K562 (cell line): ENCODE measurements around the gene FAM89B. TPM values are rescaled to one million over a fixed set of nuclear protein-coding genes. Genes with fewer than 3 reads are reported as not detected.

Source experiments
- BACH1 ChIP-seq: fragments of 200-800 bp; sonication (Bioruptor generic); IDR thresholded peaks from 2 replicates; pipeline ENCODE4 v1.6.1; 2016; ENCODE audit warnings: missing genetic modification characterization, missing compliant biosample characterization
- BDP1 ChIP-seq: IDR thresholded peaks from 3 replicates; pipeline ENCODE4 v1.6.1; 2011; ENCODE audit not compliant: insufficient read length, insufficient read depth
- CHCHD3 ChIP-seq: fragments of 250-450 bp; sonication (Bioruptor Pico); IDR thresholded peaks from 2 replicates; pipeline ENCODE4 v2.1.2; 2022; ENCODE audit warnings: mild to moderate bottlenecking
- ERF ChIP-seq: fragments of 450-650 bp; formaldehyde crosslinking; IDR thresholded peaks from 2 replicates; pipeline ENCODE4 v1.4.0; 2020; ENCODE audit warnings: mild to moderate bottlenecking, mixed read lengths
- GATA2 ChIP-seq: sonication (generic); formaldehyde crosslinking; IDR thresholded peaks from 2 replicates; pipeline ENCODE4 v1.4.0; 2020; ENCODE audit warnings: mild to moderate bottlenecking, missing genetic modification reagents
- HDAC2 ChIP-seq: fragments of 450-650 bp; IDR thresholded peaks from 2 replicates; pipeline ENCODE4 v1.6.1; 2016; ENCODE audit warnings: mild to moderate bottlenecking
- KAT2B ChIP-seq: IDR thresholded peaks from one replicate; pipeline ENCODE4 v1.6.1; 2012; ENCODE audit warnings: low read depth, mild to moderate bottlenecking, control low read depth, inconsistent platforms, low read length, moderate library complexity
- NFRKB ChIP-seq: fragments of 450-650 bp; IDR thresholded peaks from 2 replicates; pipeline ENCODE4 v1.6.1; 2016; ENCODE audit warnings: low read depth
- PHB2 ChIP-seq: fragments of 450-650 bp; IDR thresholded peaks from 2 replicates; pipeline ENCODE4 v1.6.1; 2017; ENCODE audit warnings: low read depth
- POLR2AphosphoS2 ChIP-seq: IDR thresholded peaks from 2 replicates; pipeline ENCODE4 v1.6.1; 2012; ENCODE audit warnings: low read length, improper control_type of control experiment
- RBM15 ChIP-seq: fragments of 200-400 bp; formaldehyde crosslinking; IDR thresholded peaks from 2 replicates; pipeline ENCODE4 v1.6.1; 2018; ENCODE audit warnings: mild to moderate bottlenecking, low read length, moderate library complexity; ENCODE audit not compliant: insufficient read depth
- SRSF1 ChIP-seq: fragments of 200-400 bp; formaldehyde crosslinking; IDR thresholded peaks from 2 replicates; pipeline ENCODE4 v1.6.1; 2017; ENCODE audit warnings: mild to moderate bottlenecking, low read depth, low read length, moderate library complexity
- ZC3H4 ChIP-seq: sonication (generic); formaldehyde crosslinking; IDR thresholded peaks from 2 replicates; pipeline ENCODE4 v1.9.0; 2021; ENCODE audit warnings: missing genetic modification reagents, borderline replicate concordance
- ZFP1 ChIP-seq: fragments of 450-650 bp; formaldehyde crosslinking; IDR thresholded peaks from 2 replicates; pipeline ENCODE4 v1.4.0; 2020; ENCODE audit warnings: mild to moderate bottlenecking, mixed read lengths
- ZNF146 ChIP-seq: IDR thresholded peaks from one replicate; pipeline ENCODE4 v1.6.1; 2018; ENCODE audit warnings: missing compliant biosample characterization; ENCODE audit not compliant: unreplicated experiment
- ZNF311 ChIP-seq: fragments of 250-450 bp; sonication (Bioruptor Pico); IDR thresholded peaks from 2 replicates; pipeline ENCODE4 v1.4.0; 2020; ENCODE audit warnings: mild to moderate bottlenecking, moderate library complexity
- ZNF699 ChIP-seq: fragments of 250-450 bp; sonication (Bioruptor Pico); IDR thresholded peaks from 2 replicates; pipeline ENCODE4 v1.8.0; 2021; ENCODE audit warnings: mild to moderate bottlenecking, moderate library complexity; ENCODE audit not compliant: insufficient replicate concordance
- ZNF766 ChIP-seq: fragments of 200-800 bp; sonication (Bioruptor generic); conservative IDR thresholded peaks from 2 replicates; pipeline ENCODE4 v1.6.1; 2016; ENCODE audit warnings: missing genetic modification characterization, missing compliant biosample characterization
- ZNF77 ChIP-seq: fragments of 250-450 bp; sonication (Bioruptor Pico); IDR thresholded peaks from 2 replicates; pipeline ENCODE4 v1.5.0; 2020
- polyA plus RNA-seq, 8 experiments: library from polyadenylated mRNA; depleted of rRNA in 4 of 8; stranded (reverse) in 5 of 8; unstranded in 3 of 8; fragments of >200 nt; fragmentation: Nextera tagmentation in 2 of 8; fragmentation: Illumina TruSeq in 1 of 8; extraction: Ambion mirVana in 2 of 8; extraction: Trizol in 1 of 8; gene quantifications; 2 replicates each; pipeline versions ENCODE4 v1.2.1 to v1.2.3, GENCODE V29; 2011 to 2014; ENCODE audit warnings: inconsistent platforms in 1 of 8, missing spikeins in 1 of 8
- total RNA-seq, 7 experiments: library from RNA; depleted of rRNA in 6 of 7; stranded (reverse); fragments of >200 nt in 6 of 7; fragmentation: Illumina TruSeq in 2 of 7; extraction: Trizol in 2 of 7; gene quantifications; 2 replicates each; pipeline versions ENCODE4 v1.2.1 to v1.2.3, GENCODE V29; 2011 to 2021; ENCODE audit warnings: low replicate concordance in 1 of 7
- TF ChIP-seq, protein P1 (sequence below): fragments of 250-450 bp; sonication (Bioruptor Pico); IDR thresholded peaks from 2 replicates; pipeline ENCODE4 v1.5.0; 2021; ENCODE audit warnings: mild to moderate bottlenecking, borderline replicate concordance
- TF ChIP-seq, protein P2 (sequence below): conservative IDR thresholded peaks from 2 replicates; pipeline ENCODE4 v1.6.1; 2011; ENCODE audit warnings: low read depth, mild to moderate bottlenecking, low read length; ENCODE audit not compliant: control insufficient read depth
- TF ChIP-seq, protein P3 (sequence below), 2 experiments: fragments of 250-450 bp in 1 of 2; fragments of 450-650 bp in 1 of 2; sonication (Bioruptor Pico) in 1 of 2; IDR thresholded peaks; 2 replicates each; pipeline versions ENCODE4 v1.6.1 to v1.8.0; 2016 to 2021; ENCODE audit warnings: mild to moderate bottlenecking in 2 of 2, moderate library complexity in 2 of 2, missing compliant biosample characterization in 1 of 2, missing genetic modification characterization in 1 of 2
- TF ChIP-seq, protein P4 (sequence below): fragments of 450-650 bp; IDR thresholded peaks from 2 replicates; pipeline ENCODE4 v1.6.1; 2016; ENCODE audit warnings: mild to moderate bottlenecking

Gene FAM89B
- total and polyA plus RNA-seq, 9 of the 15 experiments (the other 6 are each of a cell fraction or from before 2014, with no cell fraction given) = 0.32 to 27.6 (median 11.9) TPM

DNA sequence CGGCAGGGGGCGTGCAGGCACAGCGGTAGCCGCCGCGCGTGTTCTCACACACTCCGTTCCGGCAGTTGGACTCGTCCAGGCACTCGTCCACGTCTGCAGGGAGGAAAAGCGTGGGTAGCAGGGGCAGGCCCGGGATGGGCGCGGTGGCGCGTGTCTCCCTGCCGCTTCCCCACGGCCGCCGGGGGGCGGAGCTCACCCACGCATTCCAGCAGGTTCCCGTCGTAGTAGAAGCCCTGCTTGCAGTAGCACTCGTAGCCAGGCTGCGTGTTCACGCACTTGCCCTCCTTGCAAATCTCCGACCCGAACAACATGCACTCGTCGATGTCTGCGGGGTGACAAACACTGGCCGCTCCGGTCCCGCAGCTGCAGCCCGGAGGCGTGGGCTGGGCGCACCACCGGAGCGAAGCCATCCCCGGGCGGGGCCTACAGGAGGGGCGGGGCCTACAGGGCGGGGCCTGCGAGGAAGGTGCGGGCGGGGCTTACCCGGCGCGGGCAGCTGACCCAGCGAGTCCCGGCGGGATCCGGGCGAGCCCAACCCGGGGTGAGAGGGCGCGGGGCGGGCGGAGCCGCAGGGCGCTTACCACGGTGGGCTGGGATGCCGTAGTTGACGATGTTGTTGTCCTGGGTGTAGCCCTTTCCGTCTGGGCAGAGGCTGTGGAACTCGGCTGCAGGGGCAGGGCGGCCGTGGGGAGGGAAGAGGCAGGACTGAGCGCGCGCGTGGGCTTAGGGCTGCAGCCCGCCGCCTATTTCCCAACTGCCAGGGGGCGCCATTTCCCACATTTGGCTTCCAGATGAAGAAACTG is 31.8 kb upstream of the FAM89B start (continued):
- TF ChIP-seq, protein P1, sequence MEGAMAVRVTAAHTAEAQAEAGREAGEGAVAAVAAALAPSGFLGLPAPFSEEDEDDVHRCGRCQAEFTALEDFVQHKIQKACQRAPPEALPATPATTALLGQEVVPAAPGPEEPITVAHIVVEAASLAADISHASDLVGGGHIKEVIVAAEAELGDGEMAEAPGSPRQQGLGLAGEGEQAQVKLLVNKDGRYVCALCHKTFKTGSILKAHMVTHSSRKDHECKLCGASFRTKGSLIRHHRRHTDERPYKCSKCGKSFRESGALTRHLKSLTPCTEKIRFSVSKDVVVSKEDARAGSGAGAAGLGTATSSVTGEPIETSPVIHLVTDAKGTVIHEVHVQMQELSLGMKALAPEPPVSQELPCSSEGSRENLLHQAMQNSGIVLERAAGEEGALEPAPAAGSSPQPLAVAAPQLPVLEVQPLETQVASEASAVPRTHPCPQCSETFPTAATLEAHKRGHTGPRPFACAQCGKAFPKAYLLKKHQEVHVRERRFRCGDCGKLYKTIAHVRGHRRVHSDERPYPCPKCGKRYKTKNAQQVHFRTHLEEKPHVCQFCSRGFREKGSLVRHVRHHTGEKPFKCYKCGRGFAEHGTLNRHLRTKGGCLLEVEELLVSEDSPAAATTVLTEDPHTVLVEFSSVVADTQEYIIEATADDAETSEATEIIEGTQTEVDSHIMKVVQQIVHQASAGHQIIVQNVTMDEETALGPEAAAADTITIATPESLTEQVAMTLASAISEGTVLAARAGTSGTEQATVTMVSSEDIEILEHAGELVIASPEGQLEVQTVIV = no peak
- TF ChIP-seq NFRKB (no peak), ZNF766 (CRISPR knock-in tag) (no peak), ERF (CRISPR knock-in tag) (peak; percentile 79; the same call in 1 of the 2 replicates), GATA2 (CRISPR knock-in tag) (no peak), ZC3H4 (CRISPR knock-in tag) (no peak), KAT2B (no peak), RBM15 (0 out of 2 replicates have a peak, but pooled peaks have one; percentile 11), ZNF77 (CRISPR knock-in tag) (no peak), HDAC2 (peak; percentile 69), ZNF311 (CRISPR knock-in tag) (no peak), ZNF699 (CRISPR knock-in tag) (no peak), ZNF146 (CRISPR knock-in tag) (no peak), ZFP1 (CRISPR knock-in tag) (no peak), BACH1 (tag) (no peak), POLR2AphosphoS2 (peak; percentile 85; the same call in 1 of the 2 replicates), SRSF1 (no peak), BDP1 (no peak), PHB2 (no peak), CHCHD3 (CRISPR knock-in tag) (no peak)
- TF ChIP-seq, protein P2, sequence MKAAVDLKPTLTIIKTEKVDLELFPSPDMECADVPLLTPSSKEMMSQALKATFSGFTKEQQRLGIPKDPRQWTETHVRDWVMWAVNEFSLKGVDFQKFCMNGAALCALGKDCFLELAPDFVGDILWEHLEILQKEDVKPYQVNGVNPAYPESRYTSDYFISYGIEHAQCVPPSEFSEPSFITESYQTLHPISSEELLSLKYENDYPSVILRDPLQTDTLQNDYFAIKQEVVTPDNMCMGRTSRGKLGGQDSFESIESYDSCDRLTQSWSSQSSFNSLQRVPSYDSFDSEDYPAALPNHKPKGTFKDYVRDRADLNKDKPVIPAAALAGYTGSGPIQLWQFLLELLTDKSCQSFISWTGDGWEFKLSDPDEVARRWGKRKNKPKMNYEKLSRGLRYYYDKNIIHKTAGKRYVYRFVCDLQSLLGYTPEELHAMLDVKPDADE = peak; percentile 23; the same call in 1 of the 2 replicates
- TF ChIP-seq, protein P3, sequence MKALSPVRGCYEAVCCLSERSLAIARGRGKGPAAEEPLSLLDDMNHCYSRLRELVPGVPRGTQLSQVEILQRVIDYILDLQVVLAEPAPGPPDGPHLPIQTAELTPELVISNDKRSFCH (CRISPR knock-in tag; IDR thresholded peaks at IDR 0.05) = no peak
- TF ChIP-seq, protein P3 (tag; IDR thresholded peaks at IDR 0.05) = no peak
- TF ChIP-seq, protein P4, sequence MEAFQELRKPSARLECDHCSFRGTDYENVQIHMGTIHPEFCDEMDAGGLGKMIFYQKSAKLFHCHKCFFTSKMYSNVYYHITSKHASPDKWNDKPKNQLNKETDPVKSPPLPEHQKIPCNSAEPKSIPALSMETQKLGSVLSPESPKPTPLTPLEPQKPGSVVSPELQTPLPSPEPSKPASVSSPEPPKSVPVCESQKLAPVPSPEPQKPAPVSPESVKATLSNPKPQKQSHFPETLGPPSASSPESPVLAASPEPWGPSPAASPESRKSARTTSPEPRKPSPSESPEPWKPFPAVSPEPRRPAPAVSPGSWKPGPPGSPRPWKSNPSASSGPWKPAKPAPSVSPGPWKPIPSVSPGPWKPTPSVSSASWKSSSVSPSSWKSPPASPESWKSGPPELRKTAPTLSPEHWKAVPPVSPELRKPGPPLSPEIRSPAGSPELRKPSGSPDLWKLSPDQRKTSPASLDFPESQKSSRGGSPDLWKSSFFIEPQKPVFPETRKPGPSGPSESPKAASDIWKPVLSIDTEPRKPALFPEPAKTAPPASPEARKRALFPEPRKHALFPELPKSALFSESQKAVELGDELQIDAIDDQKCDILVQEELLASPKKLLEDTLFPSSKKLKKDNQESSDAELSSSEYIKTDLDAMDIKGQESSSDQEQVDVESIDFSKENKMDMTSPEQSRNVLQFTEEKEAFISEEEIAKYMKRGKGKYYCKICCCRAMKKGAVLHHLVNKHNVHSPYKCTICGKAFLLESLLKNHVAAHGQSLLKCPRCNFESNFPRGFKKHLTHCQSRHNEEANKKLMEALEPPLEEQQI = no peak
